Activated CD4-positive, alpha-beta T cell treated with anti-CD3 and anti-CD28 coated beads, Interleukin-10, Interleukin-2, amounts not matched to agents 100 ng/mL and 50 ng/mL, durations not matched to agents 16 hours and 8 hours (primary cell): Measurements from ENCODE around the gene ACSL6.

Source experiments
- DNase-seq: peaks from one replicate; pipeline ENCODE4 v3.0.0-alpha.2; 2020

Gene ACSL6

DNA sequence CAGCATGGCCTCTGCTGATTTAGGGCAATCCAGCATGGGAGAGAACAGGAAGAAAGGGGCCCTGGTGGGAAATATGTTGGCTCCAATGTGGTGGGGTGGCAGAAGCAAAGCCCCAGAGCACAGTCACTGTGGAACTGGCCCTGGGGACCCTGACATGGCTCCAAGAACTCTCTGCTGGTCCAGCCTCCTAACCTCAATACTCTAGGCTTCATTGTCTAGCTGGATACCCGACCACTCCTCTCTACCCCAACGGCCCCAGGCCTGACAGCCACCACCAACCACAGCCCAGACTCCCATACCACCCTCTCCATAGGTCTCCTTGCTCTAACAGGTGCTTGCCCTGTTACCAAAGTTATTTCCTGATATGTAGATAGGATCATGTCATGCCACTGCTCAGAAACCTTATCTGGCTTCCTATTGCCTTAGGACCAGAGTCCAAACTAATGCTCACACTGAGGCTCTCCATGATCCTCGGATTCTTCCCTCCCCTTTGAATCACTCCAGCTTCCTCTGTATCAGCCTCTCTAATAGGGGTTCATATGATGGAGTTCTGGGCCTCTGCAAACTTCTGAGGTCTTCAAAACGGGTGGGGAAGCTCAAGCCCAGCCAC lies 12.9 kb downstream of the ACSL6 start:
- DNase-seq, result no peak

DNA sequence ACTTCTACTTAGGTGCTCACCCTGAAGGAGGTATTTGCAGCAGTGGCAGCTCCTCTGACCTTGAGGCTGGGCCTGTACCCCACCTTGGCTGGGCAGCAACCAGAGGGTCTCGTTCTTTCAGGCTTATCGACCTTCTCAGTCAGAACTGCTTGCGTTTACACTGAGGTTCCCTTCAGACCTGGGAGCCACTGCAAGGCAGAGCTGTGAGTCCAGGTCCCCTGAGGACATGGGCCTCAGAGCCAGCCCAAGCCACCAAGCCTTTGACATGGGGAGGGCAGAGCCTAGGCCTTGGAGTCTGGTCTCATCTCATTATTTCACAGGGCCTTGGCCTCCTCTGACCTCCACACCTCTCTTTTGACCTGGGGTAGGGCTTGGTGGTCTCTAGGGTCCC lies 13.7 kb downstream of the ACSL6 start:
- DNase-seq, result no peak

- no peak for DNase-seq
Observed at GRCh38 chr5:131997026-131997726, 14.3 kb downstream of the ACSL6 start.

DNA sequence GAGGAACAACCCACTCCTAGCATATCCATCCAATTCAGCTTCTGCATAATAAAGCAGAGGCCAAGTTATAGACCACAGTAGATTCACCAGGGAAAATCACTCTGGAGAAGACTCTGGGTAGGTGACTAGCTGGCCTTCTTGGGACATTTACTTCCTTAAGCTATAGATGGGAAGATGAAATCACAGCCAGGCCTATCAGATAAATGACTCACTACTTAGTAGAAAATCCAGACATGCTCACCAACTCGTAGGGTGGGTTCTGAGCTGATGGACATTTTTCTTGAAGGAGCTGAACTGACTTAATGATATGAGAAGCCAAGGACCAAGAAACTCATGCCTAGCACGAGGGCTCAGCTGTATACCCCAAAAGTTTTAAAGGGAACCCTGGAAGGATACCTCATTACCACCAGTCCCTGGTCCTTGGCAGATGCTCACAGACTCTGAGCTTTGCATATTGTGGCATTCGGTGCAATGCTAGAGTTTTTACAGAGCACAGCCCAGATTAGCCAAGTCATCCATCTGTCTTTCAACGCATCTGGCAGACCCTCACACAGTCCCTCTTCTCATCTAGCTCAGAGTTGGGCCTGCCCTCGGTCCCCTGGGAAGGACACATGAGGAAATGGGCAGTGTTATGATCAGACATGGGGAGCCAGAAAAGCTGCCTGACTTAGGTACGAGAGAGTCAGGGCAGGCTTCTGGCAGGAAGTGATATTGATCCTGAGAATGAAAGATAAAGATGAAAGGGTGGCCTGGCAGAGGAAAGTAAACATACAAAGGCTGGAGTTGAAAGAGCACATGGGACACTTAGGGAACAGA lies 15.0 kb downstream of the ACSL6 start:
- peak; percentile 19 for DNase-seq

DNA sequence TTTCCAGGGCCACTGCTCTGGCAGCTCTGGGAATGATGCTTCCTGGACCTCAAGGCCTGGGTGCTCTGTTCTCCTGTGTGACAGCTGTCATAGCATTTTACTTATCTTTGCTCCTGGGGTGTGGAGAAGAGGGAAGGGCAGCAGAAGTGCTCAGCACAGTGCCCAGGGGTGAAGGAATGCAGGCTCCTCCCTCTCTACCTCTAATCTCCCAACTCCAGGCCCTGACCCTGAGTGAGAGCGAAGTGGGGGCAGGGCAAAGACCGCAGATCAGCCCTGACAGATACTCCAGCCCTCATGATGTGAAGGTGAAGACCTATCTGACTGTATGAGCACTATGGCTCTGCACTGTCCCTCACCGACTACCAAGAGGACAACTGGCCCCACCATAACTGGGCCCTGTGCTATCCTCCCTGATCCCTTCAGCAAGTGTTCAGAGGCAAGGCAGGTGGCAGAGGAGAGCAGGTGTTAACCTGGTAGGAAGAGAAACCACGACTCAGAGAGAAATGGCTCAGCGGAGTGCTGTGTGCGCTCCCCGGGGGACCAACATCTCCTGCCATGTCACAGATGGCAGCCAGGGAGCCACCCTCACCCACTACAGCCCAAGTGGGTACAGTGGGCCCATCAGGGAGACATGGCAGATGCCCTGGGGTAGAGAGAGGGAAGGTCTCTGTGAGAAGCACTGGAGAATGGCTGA lies 16.8 kb downstream of the ACSL6 start:
- no peak for DNase-seq

- DNase-seq, result no peak
Observed at GRCh38 chr5:131994090-131994489, 17.4 kb downstream of the ACSL6 start.

- DNase-seq, result no peak
Observed at GRCh38 chr5:131993676-131994075, 17.8 kb downstream of the ACSL6 start.

GRCh38 chr5:131992370-131992769 lies 19.1 kb downstream of the ACSL6 start:
- DNase-seq, result no peak

- no peak for DNase-seq
Observed at GRCh38 chr5:131991593-131992324, 19.7 kb downstream of the ACSL6 start.

DNA sequence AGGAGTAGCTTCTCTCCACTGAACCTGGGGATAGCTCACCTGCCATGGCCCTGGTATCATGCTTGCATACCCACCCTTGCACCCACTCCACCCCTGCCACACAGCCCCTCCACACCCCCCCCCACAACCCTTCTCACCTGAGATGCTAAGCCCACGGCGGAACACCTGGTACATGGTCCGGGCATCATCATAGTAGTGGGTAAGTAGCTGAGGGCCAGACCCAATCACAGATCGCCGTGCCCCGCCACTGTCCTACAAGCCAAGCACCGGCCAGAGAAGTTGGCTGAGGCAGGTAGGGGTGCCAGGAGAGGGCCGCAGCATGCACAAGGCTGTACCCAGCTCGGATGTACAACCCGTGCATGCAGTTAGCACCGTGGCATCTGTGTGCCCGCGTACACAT lies 20.7 kb downstream of the ACSL6 start:
- no peak for DNase-seq

DNA sequence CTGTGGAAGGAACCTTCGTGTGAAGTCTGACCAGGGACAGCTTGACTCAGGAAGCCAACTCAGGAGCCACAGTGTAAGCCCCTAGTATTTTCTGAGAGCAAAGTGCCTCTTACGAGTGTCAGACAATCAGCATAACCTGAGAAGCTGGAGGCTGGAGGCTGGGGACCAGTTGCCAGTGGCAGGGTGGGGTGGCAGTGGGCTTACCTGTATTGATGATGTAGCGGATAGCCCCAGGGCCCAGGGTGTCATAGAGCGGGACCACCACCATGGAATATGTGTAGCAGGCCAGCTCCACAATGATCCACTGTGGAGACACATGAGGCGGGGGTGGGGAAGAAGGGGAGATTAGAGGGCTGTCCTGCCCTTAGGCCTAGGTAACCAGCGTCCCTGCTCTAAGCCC lies 22.9 kb downstream of the ACSL6 start:
- no peak for DNase-seq

DNA sequence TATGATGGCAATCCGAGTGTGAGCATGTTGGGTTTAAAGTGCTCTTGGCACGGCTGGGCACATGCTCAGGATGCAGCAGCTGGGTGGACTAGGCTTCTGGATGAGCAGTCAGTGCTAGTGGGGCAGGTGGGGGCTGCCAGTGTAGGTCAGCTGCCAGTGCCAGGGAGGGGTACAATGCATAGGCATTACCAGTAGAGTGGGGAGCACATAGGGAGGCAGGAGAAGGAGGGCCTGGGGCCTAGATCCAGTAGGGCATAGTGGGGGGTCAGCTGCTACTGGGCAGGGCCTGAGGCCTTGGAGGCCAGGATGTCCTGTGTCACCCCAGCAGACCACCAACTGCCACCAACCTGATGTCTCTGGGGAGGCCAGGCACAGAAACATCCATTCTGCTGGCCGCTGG lies 24.2 kb downstream of the ACSL6 start:
- DNase-seq, result no peak

DNA sequence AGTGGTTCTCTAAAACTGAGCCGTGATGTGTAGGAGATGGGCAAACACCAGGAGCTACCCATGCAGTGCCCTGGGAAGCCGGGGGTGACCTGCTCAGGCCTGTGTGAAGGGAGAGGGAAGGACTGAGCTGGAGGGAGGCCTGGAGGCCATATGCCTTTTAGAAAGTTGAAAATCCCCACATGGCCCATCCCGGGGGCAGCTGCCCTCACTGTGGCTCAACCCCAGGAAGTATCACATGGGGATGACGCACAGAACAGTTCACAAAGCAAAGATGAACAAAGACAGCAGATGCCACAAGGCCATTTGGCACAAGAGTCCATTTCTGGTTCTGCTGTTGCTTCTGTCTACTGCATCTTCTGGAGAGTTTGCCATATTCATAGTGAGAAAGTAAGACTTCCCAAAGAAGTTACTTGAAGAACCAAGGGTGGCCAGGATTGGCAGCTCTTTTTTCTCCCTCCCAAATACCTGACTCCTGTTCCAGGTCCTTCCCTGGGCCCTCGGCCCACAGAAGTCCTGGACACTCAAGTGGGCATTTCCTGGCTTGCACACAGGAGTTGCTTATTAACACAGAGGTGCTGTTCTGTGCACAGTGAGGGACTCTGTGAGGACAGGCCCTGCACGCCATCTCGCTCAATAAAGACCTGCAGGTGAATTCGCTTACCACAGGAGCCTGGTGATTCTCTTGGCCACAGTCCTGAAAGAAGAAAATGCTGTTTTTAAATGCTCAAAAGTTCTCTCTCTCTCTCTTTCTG lies 25.1 kb downstream of the ACSL6 start:
- DNase-seq, result no peak

DNA sequence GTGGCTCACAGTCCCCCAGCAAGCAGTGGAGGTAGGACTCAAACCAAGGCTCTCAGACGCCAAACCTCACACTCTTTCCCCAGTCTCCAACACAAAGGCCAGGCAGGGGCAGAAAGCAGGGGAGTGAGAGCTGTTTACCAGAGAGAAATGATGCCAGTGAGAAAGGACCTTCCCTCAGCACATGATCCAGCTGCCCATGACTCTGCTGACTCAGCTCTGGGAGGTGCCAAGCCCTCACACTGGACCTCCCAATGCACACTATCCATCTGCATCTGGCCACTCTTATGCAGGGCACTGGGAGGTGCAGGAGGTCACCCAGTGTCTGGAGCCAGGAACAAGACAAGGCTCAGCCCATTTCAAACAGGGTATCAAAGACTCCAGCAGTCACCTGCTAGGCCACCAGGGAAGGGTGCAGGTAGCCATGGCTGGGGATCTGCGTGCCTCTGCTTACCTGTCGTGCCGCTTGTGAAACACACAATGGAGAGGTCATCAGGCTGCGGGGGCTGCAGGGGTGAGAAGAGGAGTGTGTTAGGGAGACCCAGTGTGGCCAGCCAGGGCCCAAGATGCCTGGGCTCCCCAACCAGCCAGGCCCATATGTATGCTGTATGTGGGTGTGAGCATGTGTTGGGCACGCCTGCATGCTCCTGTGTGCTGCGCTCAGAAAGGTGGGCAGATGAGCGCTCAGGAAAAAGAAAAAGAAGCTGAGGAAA lies 26.3 kb downstream of the ACSL6 start:
- DNase-seq, result no peak

- DNase-seq, result no peak
Observed at GRCh38 chr5:131983244-131983771, 28.1 kb downstream of the ACSL6 start.

DNA sequence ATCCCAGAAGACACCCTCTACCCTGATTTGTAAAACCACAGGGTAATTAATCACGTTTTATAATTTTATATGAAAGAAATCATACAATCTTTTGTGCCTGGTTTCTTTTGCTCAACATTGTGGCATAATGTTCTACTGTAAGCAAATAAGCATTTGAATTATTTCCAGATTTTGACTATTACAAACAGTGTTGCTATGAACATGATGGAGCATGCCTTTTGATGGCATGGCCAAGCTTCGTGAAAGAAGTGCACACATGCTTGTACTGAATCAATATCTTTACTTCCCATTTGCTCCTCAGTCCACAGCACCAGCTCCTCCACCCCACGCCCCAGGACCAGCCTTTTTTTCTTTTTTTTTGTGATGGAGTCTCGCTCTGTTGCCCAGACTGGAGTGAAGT lies 29.9 kb downstream of the ACSL6 start:
- DNase-seq, result no peak

DNA sequence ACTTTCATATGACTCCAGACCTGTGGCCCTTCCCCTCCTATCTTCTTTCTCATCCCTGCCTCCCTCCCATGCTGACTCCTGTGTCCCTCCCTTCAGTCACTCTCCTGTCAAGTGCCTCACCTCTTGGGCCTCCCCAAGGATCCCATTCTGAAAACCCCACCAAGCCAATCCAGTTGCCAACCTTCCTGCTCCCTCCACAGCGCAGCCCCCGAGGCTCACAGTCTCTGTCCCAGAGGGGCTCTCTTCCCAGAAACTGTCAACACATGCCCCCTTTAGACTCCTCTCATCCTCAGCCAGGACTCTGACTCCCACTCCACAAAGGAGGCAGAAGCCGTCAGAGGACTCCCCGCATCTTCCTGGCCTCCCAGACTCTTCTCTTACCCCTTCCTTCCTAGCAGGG lies 30.8 kb downstream of the ACSL6 start:
- no peak for DNase-seq

DNA sequence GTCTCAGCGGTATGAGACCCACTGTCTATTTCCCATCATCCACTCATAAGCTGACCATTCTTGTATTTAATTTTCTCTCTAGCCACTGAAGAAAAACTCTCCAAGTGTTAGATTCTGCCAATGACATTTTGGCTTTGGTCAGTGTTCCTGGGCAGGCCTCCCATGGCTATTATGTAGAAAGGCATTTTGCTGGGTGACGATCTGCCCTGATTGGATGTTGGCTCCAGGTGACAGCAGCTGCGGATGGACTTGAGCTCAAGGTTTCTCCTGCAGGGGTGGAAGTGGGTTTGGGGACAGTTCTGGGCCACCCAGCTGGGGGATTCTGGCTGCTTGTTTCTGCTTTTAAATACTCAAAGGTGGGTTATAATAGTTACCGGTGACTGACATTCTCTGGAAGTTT lies 31.6 kb downstream of the ACSL6 start:
- no peak for DNase-seq

DNA sequence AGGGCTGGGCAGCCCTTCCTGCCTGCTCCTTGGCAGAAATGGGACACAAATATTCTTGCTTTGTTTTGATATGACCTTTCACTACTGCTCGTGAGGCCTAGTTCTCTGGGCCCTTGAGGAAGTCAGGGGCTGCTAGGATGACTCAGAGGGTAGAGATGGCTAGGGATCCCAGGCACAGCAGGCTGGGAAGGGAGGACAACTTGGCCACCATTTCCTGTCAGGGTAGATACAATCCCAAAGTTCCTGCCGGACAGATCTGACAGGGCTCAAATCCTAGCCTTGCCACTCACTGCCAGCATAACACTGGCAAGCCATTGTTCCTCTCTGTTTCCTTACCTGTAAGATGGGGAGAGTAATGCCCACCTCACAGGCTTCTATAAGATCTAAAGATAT lies 34.2 kb downstream of the ACSL6 start:
- DNase-seq, result no peak

GRCh38 chr5:131976414-131977211 lies 34.8 kb downstream of the ACSL6 start:
- DNase-seq, result no peak
